GM23248 (cell line): ENCODE data around the gene TMEM117. TPM values are rescaled to one million over a fixed set of nuclear protein-coding genes. Genes with fewer than 3 reads are reported as not detected.
A peak's percentile ranks its signal among the peaks of the same experiment; 100 is the strongest.

Source experiments
- DNase-seq: peaks from one replicate; pipeline ENCODE4 v3.0.0-alpha.2; 2015
- H2AFZ ChIP-seq: fragments of 200-600 bp; sonication (generic); 2 replicates; pipeline ENCODE4 v1.6.1; 2016; ENCODE audit warnings: antibody characterized with exemption
- H3F3A ChIP-seq: fragments of 200-600 bp; sonication (generic); 2 replicates; pipeline ENCODE4 v1.6.1; 2016; ENCODE audit warnings: mild to moderate bottlenecking, antibody characterized with exemption, mixed run types; ENCODE audit not compliant: insufficient read depth
- H3K27ac ChIP-seq: fragments of 200-600 bp; sonication (generic); 2 replicates; pipeline ENCODE4 v1.5.1; 2016; ENCODE audit warnings: mild to moderate bottlenecking
- H3K27me3 ChIP-seq: fragments of 200-600 bp; sonication (generic); replicated peaks from 2 replicates; pipeline ENCODE4 v1.6.1; 2016; ENCODE audit warnings: mild to moderate bottlenecking; ENCODE audit not compliant: insufficient read depth
- H3K36me3 ChIP-seq: fragments of 200-600 bp; sonication (generic); 2 replicates; pipeline ENCODE4 v1.6.1; 2016; ENCODE audit warnings: low read depth, mild to moderate bottlenecking
- H3K4me1 ChIP-seq: fragments of 200-600 bp; sonication (generic); 2 replicates; pipeline ENCODE4 v1.6.1; 2016; ENCODE audit warnings: mild to moderate bottlenecking; ENCODE audit not compliant: insufficient read depth
- H3K4me2 ChIP-seq: fragments of 200-600 bp; sonication (generic); one replicate; pipeline ENCODE4 v1.6.1; 2016; ENCODE audit warnings: mild to moderate bottlenecking; ENCODE audit not compliant: unreplicated experiment
- H3K4me3 ChIP-seq: fragments of 200-600 bp; sonication (generic); 2 replicates; pipeline ENCODE4 v1.5.1; 2016; ENCODE audit warnings: mild to moderate bottlenecking
- H3K79me2 ChIP-seq: fragments of 200-600 bp; sonication (generic); 2 replicates; pipeline ENCODE4 v1.6.1; 2016; ENCODE audit warnings: mild to moderate bottlenecking; ENCODE audit not compliant: insufficient read depth
- H3K9ac ChIP-seq: fragments of 200-600 bp; sonication (generic); 2 replicates; pipeline ENCODE4 v1.6.1; 2016; ENCODE audit warnings: mild to moderate bottlenecking
- H3K9me2 ChIP-seq: fragments of 200-600 bp; sonication (generic); 2 replicates; pipeline ENCODE4 v1.6.1; 2016; ENCODE audit warnings: mixed run types, mild to moderate bottlenecking, moderate library complexity; ENCODE audit not compliant: insufficient read depth
- H3K9me3 ChIP-seq: fragments of 200-600 bp; sonication (generic); one replicate; pipeline ENCODE4 v1.6.1; 2017; ENCODE audit warnings: low read depth
- H4K20me1 ChIP-seq: fragments of 200-600 bp; sonication (generic); 2 replicates; pipeline ENCODE4 v1.6.0; 2016; ENCODE audit not compliant: insufficient read depth
- EZH2 ChIP-seq: fragments of 200-600 bp; sonication (generic); IDR thresholded peaks from 2 replicates; pipeline ENCODE4 v1.6.1; 2018; ENCODE audit warnings: antibody characterized with exemption, mild to moderate bottlenecking; ENCODE audit not compliant: insufficient read depth, poor library complexity, severe bottlenecking
- EZH2phosphoT487 ChIP-seq: fragments of 200-600 bp; sonication (generic); IDR thresholded peaks from 2 replicates; pipeline ENCODE4 v1.6.1; 2018; ENCODE audit warnings: antibody characterized with exemption, moderate library complexity, mild to moderate bottlenecking, low read depth; ENCODE audit not compliant: insufficient read depth
- WGBS, 2 experiments: methylation state at CpG; one replicate each; pipeline ENCODE4 v1.1.6; 2015 to 2017; ENCODE audit warnings: low lambda C conversion rate in 2 of 2, low coverage in 1 of 2; ENCODE audit errors: missing lambda C conversion rate in 2 of 2; 5-methylcytosine and 5-hydroxymethylcytosine counted together
- in situ Hi-C: fragments of 300-500 bp; cut with MboI; formaldehyde crosslinking; loops from 2 replicates; pipeline ENCODE4 v1.15.0; 2020
- polyA plus RNA-seq: library from polyadenylated mRNA; unstranded; fragments of >200 nt; fragmentation: Nextera tagmentation; extraction: Ambion mirVana; gene quantifications from 2 replicates; pipeline ENCODE4 v1.2.1, GENCODE V29; 2016
- total RNA-seq: library from RNA; depleted of rRNA; stranded (reverse); fragments of >200 nt; shearing (Covaris generic); gene quantifications from 2 replicates; pipeline ENCODE4 v1.2.3, GENCODE V29; 2014

TMEM117 gene
- total and polyA plus RNA-seq, 2 experiments from 2014 or later: 12.1 to 19.1 TPM

DNA sequence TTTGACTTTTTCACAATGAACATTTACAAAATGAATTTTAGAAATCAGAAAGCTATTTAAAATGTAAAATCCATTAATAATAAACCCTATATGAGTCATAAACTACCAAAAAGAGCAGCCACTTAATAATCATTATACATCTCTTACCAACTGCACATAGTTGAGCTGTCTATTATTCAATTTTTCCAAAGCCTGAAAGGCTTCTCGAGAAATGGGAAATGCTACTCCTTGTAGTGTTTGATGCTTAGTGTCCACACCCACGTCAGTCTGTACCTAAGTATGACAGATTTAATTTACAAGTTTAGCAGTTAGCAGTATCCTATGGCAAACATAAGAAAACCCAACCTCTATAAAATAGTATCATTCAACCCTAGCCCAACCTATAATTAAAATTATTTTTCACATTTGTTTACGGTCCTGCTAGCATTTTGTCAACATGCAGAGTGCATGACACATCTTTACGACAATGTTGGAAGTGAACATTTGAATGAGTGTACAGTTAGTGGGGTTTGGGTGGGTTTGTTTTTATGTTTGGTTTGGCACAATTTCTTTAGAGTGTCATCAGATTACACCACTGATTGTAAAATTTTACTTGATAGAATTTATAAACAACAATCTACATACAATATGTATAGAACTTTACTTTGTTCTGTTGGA is 38.2 kb upstream of the TMEM117 start:
- Histone ChIP-seq H3K79me2 (peaks cover 27% of the 10 kb centered on the region), H3F3A (peaks cover 30% of the 10 kb centered on the region; the same call in 1 of the 2 replicates), H3K9ac (no peak overlapping the region), H2AFZ (no peak overlapping the region), H3K9me3 (no peaks in the 10 kb centered on the region), H3K4me2 (no peak overlapping the region), H3K9me2 (no peaks in the 10 kb centered on the region), H4K20me1 (no peaks in the 10 kb centered on the region), H3K27ac (no peak overlapping the region), H3K4me1 (peaks cover 2% of the 10 kb centered on the region; the same call in 1 of the 2 replicates), H3K27me3 (no peaks in the 10 kb centered on the region), H3K4me3 (no peak overlapping the region), H3K36me3 (peaks cover 84% of the 10 kb centered on the region)
- in situ Hi-C loops: no loop called here
- DNase-seq: no peak
- 58 to 66% methylated on average over 4 of the region's 4 CpGs for WGBS, 2 experiments
- no peak for TF ChIP-seq EZH2phosphoT487
- no peak for TF ChIP-seq EZH2

DNA sequence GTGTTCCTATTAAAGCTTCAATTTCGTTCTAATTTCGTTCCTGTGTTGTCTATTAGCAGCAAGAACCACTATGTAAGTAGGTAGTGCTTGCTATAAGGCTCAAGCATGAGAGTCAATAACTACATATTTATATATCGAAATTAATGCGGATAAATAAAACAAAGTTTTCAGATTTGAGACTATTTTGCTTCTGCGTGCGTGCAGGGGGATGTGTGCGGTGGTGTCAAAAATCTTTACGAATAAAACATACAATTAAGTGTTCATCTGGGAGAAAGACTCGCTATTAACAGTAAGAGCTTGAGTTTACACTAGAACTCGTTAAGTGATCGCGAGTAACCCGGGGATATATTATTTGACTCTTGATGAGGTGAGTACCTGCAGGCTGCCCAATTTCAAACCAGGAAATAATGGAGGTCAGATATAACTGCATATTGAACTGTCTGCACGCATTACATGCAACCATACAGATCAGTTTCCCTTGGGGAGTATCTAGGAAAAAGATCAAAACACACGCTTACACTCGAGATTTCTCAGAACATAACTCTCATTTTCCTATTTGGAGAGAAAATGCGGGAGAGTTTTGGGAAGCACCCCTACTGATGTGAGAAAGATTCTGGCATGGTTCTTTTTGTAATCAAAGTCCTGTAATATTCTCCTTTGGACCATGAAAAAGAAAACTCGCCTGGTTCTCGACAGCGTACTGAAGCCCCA is 30.6 kb upstream of the TMEM117 start:
- in situ Hi-C loops: no loop called here
- H3K27ac ChIP-seq: peak overlapping the region; percentile 93
- DNase-seq: no peak
- peaks cover 54% of the 10 kb centered on the region for H3K79me2 ChIP-seq
- H3K4me2 ChIP-seq: peak overlapping the region; percentile 97
- H3K4me3 ChIP-seq: peak overlapping the region; percentile 99
- H3K9me3 ChIP-seq: no peaks in the 10 kb centered on the region
- H3K36me3 ChIP-seq: peaks cover 33% of the 10 kb centered on the region
- H3K9ac ChIP-seq: peak overlapping the region; percentile 96
- H3F3A ChIP-seq: peaks cover 7% of the 10 kb centered on the region; the same call in 1 of the 2 replicates
- no peaks in the 10 kb centered on the region for H4K20me1 ChIP-seq
- 9 to 11% methylated on average over 20 of the region's 20 CpGs for WGBS, 2 experiments
- H2AFZ ChIP-seq: peak overlapping the region; percentile 94
- no peaks in the 10 kb centered on the region for H3K9me2 ChIP-seq
- H3K27me3 ChIP-seq: no peaks in the 10 kb centered on the region
- TF ChIP-seq EZH2phosphoT487 (no peak), EZH2 (no peak)
- H3K4me1 ChIP-seq: peaks cover 32% of the 10 kb centered on the region

DNA sequence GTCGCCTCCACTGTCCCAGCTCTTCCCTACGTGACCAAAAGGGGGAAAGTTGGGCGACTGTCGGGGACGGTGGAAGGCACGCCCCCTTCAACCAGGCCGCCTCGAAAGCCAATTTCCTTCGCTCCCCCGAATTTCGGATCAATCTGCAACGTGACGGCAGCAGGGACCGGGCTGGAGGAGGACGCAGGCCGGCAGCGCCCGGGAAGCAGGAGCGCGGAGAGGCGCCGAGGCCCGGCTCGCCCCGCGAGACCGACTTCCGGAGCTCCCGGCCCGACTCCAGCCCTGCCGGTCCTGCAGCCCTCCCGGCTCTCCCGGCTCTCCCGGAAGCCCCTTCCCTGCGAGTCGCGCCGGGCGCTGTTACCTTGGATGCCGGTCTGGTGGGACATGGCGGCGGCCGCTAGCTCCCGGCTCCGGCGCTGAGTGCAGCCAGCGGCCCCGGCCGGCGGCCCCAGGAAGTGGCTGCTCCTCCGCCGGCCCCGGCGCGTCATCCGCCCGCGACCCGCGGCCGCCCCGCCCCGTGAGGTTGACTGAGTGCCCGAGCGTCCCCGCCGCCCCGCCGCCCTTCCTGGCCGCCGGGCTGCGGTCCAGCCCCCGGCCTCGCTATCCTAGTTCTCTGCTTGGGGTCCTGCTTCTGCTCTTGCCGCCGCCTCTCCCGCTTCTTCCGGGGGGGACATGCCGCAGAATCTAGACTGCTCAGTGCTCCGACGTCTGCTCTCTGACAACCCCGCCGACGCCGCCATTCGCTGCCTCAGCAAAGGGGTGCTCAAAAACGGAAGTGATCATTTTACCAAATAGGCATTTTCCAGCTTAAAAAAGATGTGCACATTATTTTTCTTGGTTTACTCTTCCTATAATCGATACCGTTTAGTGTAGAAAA is 29.8 kb upstream of the TMEM117 start, which contains the start of gene TWF1:
TWF1 (minus strand) TSS at position 458 of the 877 bp plus-strand sequence; CDS start at position 386, 72 bp downstream.
- H3K27ac ChIP-seq: peak within 1 kb of the TSS; percentile 93
- peak; percentile 92 for DNase-seq

DNA sequence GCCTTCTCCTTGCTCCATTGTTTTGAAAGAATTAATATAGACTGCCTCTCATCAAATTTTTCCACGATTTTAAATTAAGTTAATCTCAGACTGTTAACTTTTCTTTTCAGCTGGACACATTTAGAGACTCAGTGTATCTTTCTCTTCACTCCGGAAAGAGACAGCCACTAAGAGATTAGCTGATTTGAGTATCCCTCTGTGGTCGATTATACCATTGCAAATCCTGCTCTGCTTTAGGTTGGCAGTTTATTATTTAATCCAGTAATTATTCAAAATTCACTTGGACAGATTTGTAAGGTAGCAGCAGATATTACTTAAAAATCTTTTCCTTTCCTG is 29.2 kb upstream of the TMEM117 start:
- Histone ChIP-seq H3K4me2 (peak overlapping the region; percentile 97), H3K27me3 (no peaks in the 10 kb centered on the region), H3K36me3 (peaks cover 21% of the 10 kb centered on the region), H3K9me2 (no peaks in the 10 kb centered on the region), H3K9me3 (no peaks in the 10 kb centered on the region), H3K27ac (peak overlapping the region; percentile 93), H3K9ac (peak overlapping the region; percentile 96), H3K4me3 (peak overlapping the region; percentile 99), H4K20me1 (no peaks in the 10 kb centered on the region), H2AFZ (peak overlapping the region; percentile 94), H3K79me2 (peaks cover 43% of the 10 kb centered on the region), H3F3A (peaks cover 7% of the 10 kb centered on the region; the same call in 1 of the 2 replicates), H3K4me1 (peaks cover 32% of the 10 kb centered on the region)
- in situ Hi-C loops: no loop called here
- DNase-seq: no peak
- TF ChIP-seq EZH2phosphoT487: no peak
- TF ChIP-seq EZH2: no peak
- WGBS, 2 experiments: 1 to 3% methylated on average over 3 of the region's 3 CpGs

More for the DNA sequence above, 29.8 kb upstream of the TMEM117 start, which contains the start of gene TWF1:
- Histone ChIP-seq H3K36me3 (peaks cover 25% of the 10 kb centered on the region), H3K9ac (peak within 1 kb of the TSS; percentile 96), H3F3A (peaks cover 7% of the 10 kb centered on the region; the same call in 1 of the 2 replicates), H3K79me2 (peaks cover 46% of the 10 kb centered on the region), H3K4me2 (peak within 1 kb of the TSS; percentile 97), H3K4me3 (peak within 1 kb of the TSS; percentile 99), H3K27me3 (no peaks in the 10 kb centered on the region), H3K9me3 (no peaks in the 10 kb centered on the region), H3K9me2 (no peaks in the 10 kb centered on the region), H4K20me1 (no peaks in the 10 kb centered on the region), H2AFZ (peak within 1 kb of the TSS; percentile 94), H3K4me1 (peaks cover 32% of the 10 kb centered on the region)
- 1% methylated on average over 65 to 73 of the region's 89 CpGs for WGBS, 2 experiments
- in situ Hi-C loops: no loop called here
- no peak for TF ChIP-seq EZH2
- TF ChIP-seq EZH2phosphoT487: no peak
